Calu3 (cell line): ENCODE measurements around the gene THOC6. TPM values are rescaled to one million over a fixed set of nuclear protein-coding genes. Genes with fewer than 3 reads are reported as not detected.

Experiments used
- BruUV-seq: library from RNA; stranded (reverse); fragments of 400-500 nt; replicated peaks from 2 replicates; lab custom pipeline; 2021; lab: Mats Ljungman, UMichigan
- CTCF ChIA-PET: fragments of 300-600 bp; sonication (Branson Sonifier 250); formaldehyde crosslinking; loops from one replicate; lab custom pipeline; 2022; ENCODE audit warnings: antibody characterized with exemption; lab: Charles Lee
- DNase-seq: peaks from one replicate; pipeline ENCODE4 v3.0.0; 2022
- H3K27ac Mint-ChIP-seq: one replicate; pipeline ENCODE4 v1.8.0; 2022; ENCODE audit warnings: mixed read lengths; ENCODE audit not compliant: unreplicated experiment
- H3K27me3 Mint-ChIP-seq: one replicate; pipeline ENCODE4 v1.8.0; 2022; ENCODE audit warnings: mixed read lengths; ENCODE audit not compliant: unreplicated experiment
- H3K36me3 Mint-ChIP-seq: one replicate; pipeline ENCODE4 v1.8.0; 2022; ENCODE audit warnings: mild to moderate bottlenecking, moderate library complexity, mixed read lengths; ENCODE audit not compliant: insufficient read depth, unreplicated experiment
- H3K4me1 Mint-ChIP-seq: one replicate; pipeline ENCODE4 v1.8.0; 2022; ENCODE audit warnings: mild to moderate bottlenecking, low read depth, mixed read lengths; ENCODE audit not compliant: unreplicated experiment
- H3K4me3 Mint-ChIP-seq: one replicate; pipeline ENCODE4 v1.8.0; 2022; ENCODE audit warnings: mild to moderate bottlenecking, low read depth, moderate library complexity, mixed read lengths; ENCODE audit not compliant: unreplicated experiment
- H3K9me3 Mint-ChIP-seq: one replicate; pipeline ENCODE4 v1.8.0; 2022; ENCODE audit warnings: low read depth, mixed read lengths; ENCODE audit not compliant: unreplicated experiment
- intact Hi-C: fragments of 100-400 bp; cut with micrococcal nuclease; formaldehyde crosslinking; loops from one replicate; pipeline ENCODE4 v1.10.0; 2022; ENCODE audit not compliant: unreplicated experiment
- total RNA-seq: library from RNA; stranded (reverse); gene quantifications from 2 replicates; pipeline ENCODE4 v1.2.3, GENCODE V29; 2022
- TF ChIP-seq, protein P1 (sequence below): fragments of 200-600 bp; IDR thresholded peaks from one replicate; pipeline ENCODE4 v1.8.0; 2022; ENCODE audit warnings: antibody characterized with exemption; ENCODE audit not compliant: unreplicated experiment

THOC6 gene
- total RNA-seq, 1 experiment from 2014 or later, result 50.8 TPM

DNA sequence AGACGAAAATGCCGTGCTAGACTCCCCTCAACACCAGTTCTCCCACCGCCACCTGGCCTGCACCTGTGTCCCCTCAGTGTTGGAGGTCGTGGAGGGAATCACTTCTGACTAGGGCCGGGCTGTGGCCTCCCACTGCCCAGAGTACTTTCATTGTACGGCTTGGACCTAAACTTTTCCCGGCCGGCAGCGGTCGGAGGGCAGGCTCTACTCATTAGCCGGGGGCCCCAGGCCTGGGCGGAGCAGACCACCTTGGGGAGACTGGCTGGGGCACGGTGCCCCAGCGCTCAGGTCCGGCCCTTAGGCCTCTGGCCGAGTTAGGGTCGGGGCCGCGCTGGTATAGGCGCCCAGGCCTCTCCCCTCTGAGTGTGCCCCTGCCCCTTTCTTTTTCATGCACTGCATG lies 6.5 kb upstream of the THOC6 start:
- no TSS peak for BruUV-seq
- Mint-ChIP-seq H3K4me3 (no peak overlapping the region), H3K4me1 (peaks cover 43% of the 10 kb centered on the region)

DNA sequence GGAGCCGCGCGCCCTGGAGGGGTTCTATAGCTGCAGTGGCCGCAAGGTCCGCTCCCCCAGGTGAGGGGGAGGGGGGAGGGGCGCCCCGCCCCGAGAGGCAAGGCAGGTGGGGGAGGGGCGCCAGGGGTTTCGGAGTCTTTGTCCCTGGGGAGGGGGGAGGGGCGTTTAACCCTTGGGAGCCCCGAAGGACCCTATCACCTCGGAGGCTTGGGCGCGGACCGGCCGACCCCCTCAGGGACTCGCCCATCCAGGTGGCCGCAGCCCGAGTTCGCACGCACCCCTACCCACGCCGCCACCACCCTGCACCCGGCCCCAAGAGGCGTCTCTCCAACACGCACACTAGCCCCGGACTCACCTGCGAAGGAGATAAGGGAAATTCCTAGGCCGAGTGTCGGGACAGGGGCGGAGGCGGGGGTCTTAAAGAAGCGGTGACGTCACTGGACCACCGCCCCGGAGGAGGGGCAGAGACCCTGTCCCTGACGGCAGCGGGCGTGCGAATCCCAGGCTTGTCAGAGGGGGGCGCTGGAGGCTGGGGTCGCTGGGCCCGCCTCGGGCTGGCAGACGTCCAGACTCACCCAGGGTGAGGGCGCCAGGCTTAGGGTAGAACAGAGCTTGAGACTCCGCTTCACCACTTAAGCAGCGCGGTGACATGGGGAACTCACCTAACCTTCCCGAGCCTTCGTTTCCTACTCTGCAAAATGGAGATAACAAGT lies 5.9 kb upstream of the THOC6 start, which contains the start of gene CLDN6:
CLDN6 (minus strand) TSS at position 390 of the 713 bp plus-strand sequence. CDS start 2,162 bp downstream, outside the sequence.
- Mint-ChIP-seq H3K36me3 (peaks cover 57% of the 10 kb centered on the region), H3K4me3 (peak within 1 kb of the TSS; percentile 61), H3K4me1 (peaks cover 43% of the 10 kb centered on the region), H3K27ac (no peak within 1 kb of the TSS), H3K27me3 (no peaks in the 10 kb centered on the region), H3K9me3 (no peaks in the 10 kb centered on the region)
- BruUV-seq, result no TSS peak
- TF ChIP-seq, protein P1, sequence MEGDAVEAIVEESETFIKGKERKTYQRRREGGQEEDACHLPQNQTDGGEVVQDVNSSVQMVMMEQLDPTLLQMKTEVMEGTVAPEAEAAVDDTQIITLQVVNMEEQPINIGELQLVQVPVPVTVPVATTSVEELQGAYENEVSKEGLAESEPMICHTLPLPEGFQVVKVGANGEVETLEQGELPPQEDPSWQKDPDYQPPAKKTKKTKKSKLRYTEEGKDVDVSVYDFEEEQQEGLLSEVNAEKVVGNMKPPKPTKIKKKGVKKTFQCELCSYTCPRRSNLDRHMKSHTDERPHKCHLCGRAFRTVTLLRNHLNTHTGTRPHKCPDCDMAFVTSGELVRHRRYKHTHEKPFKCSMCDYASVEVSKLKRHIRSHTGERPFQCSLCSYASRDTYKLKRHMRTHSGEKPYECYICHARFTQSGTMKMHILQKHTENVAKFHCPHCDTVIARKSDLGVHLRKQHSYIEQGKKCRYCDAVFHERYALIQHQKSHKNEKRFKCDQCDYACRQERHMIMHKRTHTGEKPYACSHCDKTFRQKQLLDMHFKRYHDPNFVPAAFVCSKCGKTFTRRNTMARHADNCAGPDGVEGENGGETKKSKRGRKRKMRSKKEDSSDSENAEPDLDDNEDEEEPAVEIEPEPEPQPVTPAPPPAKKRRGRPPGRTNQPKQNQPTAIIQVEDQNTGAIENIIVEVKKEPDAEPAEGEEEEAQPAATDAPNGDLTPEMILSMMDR, result peak; percentile 45
- CTCF ChIA-PET, result interaction anchor here (0.7 to 7.8 kb wide), 2 partner anchors 11 to 32 kb away, joined by 6 to 126 read pairs; no protein-coding TSS in a partner anchor
- DNase-seq, result peak; percentile 63
- intact Hi-C loops, result no loop called here

More for the DNA sequence above, 6.5 kb upstream of the THOC6 start:
- TF ChIP-seq, protein P1, result no peak
- H3K9me3 Mint-ChIP-seq, result no peaks in the 10 kb centered on the region
- intact Hi-C loops, result no loop called here
- no peak overlapping the region for H3K27ac Mint-ChIP-seq
- DNase-seq, result no peak
- H3K36me3 Mint-ChIP-seq, result peaks cover 57% of the 10 kb centered on the region
- CTCF ChIA-PET, result interaction anchor here (0.7 kb wide), 1 partner anchor 33 kb away, joined by 6 read pairs; no protein-coding TSS in a partner anchor
- H3K27me3 Mint-ChIP-seq, result no peaks in the 10 kb centered on the region

DNA sequence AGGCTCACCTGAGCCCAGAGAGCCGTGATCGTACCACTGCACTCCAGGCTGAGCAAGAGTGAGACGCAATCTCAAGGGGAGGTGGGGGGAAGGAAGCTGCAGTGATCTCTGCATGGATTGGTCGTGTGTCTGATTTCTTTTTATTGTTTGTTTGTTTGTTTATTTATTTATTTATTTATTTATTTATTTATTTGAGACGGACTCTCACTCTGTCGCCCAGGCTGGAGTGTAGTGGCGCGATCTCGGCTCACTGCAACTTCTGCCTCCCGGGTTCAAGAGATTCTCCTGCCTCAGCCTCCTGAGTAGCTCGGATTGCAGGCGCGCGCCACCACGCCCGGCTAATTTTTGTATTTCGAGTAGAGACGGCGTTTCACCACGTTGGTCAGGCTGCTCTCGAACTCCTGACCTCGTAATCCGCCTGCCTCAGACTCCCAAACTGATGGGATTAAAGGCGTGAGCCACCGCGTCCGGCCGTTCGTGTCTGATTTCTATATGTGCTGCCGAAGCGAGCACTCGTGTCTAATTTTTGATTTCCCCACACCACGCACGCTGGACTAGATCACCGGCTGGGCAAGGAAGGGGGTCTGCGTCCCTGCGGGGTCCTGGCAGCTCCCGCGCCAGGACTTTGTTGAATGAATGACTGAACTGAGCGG lies 4.1 kb upstream of the THOC6 start:
- no peak for DNase-seq
- Mint-ChIP-seq H3K4me3 (peak overlapping the region; percentile 80), H3K36me3 (peaks cover 62% of the 10 kb centered on the region), H3K27ac (peak overlapping the region; percentile 89), H3K4me1 (peaks cover 39% of the 10 kb centered on the region), H3K27me3 (no peaks in the 10 kb centered on the region), H3K9me3 (no peaks in the 10 kb centered on the region)
- TF ChIP-seq, protein P1, result no peak
- TSS peak; percentile 47 for BruUV-seq
- intact Hi-C loops, result loop anchor here (1.0 kb wide), 1 partner anchor 12 kb away; no protein-coding TSS in a partner anchor
- CTCF ChIA-PET, result interaction anchor here (0.7 to 7.8 kb wide), 5 partner anchors 8 to 50 kb away, joined by 3 to 126 read pairs (median 4); no protein-coding TSS in a partner anchor

DNA sequence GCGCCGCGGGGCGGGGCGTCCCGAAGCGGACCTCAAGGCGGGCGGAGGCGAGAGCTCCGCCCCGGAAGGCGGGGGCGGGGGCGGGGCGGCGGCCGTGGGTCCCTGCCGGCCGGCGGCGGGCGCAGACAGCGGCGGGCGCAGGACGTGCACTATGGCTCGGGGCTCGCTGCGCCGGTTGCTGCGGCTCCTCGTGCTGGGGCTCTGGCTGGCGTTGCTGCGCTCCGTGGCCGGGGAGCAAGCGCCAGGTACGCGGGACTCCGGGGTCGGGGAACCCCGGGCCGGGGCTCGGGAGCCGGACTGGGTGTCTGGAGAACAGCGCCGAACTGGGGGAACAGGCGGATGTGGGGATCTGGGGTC lies 3.6 kb upstream of the THOC6 start, which contains the start of gene TNFRSF12A:
TNFRSF12A (plus strand) TSS at position 122 of the 357 bp plus-strand sequence; CDS start at position 152, 30 bp downstream.
- TF ChIP-seq, protein P1, result peak; percentile 26
- Mint-ChIP-seq H3K27ac (peak within 1 kb of the TSS; percentile 89), H3K4me1 (peaks cover 35% of the 10 kb centered on the region), H3K9me3 (no peaks in the 10 kb centered on the region), H3K4me3 (peak within 1 kb of the TSS; percentile 80), H3K27me3 (no peaks in the 10 kb centered on the region), H3K36me3 (peaks cover 67% of the 10 kb centered on the region)
- DNase-seq, result peak; percentile 90
- CTCF ChIA-PET, result interaction anchor here (0.7 to 7.8 kb wide), 6 partner anchors 8 to 50 kb away, joined by 3 to 126 read pairs (median 6); no protein-coding TSS in a partner anchor
- intact Hi-C loops, result loop anchor here (1.0 kb wide), 1 partner anchor 13 kb away; no protein-coding TSS in a partner anchor
- BruUV-seq, result no TSS peak
